ENCODE data around the gene PTPRK.

DNA sequence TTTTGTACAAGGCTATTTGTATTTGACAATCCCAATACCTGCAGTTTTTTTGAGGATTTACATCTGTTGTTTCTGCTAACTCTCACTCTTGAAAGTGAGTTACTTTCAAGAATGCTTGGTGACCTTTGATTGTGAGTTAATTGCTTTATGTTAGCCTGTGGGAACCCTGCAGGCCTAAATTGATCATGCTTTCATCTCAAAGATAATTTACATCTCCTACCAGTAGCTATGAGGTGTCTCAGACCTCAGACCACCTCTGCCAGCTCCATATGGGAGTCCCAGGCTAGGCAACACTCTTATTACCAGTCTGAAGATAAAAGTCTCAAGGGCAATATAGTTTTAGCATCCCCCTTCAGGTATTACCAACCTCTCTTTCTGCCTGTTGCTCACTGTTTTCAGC, 503.1 kb downstream of the PTPRK start:
- TF ChIP-seq, protein P1, sequence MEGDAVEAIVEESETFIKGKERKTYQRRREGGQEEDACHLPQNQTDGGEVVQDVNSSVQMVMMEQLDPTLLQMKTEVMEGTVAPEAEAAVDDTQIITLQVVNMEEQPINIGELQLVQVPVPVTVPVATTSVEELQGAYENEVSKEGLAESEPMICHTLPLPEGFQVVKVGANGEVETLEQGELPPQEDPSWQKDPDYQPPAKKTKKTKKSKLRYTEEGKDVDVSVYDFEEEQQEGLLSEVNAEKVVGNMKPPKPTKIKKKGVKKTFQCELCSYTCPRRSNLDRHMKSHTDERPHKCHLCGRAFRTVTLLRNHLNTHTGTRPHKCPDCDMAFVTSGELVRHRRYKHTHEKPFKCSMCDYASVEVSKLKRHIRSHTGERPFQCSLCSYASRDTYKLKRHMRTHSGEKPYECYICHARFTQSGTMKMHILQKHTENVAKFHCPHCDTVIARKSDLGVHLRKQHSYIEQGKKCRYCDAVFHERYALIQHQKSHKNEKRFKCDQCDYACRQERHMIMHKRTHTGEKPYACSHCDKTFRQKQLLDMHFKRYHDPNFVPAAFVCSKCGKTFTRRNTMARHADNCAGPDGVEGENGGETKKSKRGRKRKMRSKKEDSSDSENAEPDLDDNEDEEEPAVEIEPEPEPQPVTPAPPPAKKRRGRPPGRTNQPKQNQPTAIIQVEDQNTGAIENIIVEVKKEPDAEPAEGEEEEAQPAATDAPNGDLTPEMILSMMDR (IDR thresholded peaks at IDR 0.05): no peak
- TF ChIP-seq POLR2A (IDR thresholded peaks at IDR 0.05): no peak
